WTC11 (cell line): ENCODE measurements around the gene ITGAE.

ENCODE experiments used
- CREB1 ChIP-seq: sonication (generic); formaldehyde crosslinking; IDR thresholded peaks from 2 replicates; pipeline ENCODE4 v1.8.0; 2023; ENCODE audit warnings: mild to moderate bottlenecking, missing genetic modification reagents
- ESRRA ChIP-seq: sonication (generic); formaldehyde crosslinking; IDR thresholded peaks from 2 replicates; pipeline ENCODE4 v1.8.1; 2022; ENCODE audit warnings: mild to moderate bottlenecking, missing genetic modification reagents, borderline replicate concordance
- FOXJ3 ChIP-seq: sonication (generic); formaldehyde crosslinking; IDR thresholded peaks from 2 replicates; pipeline ENCODE4 v1.9.0; 2021; ENCODE audit warnings: missing genetic modification reagents, mild to moderate bottlenecking, borderline replicate concordance
- HMGXB4 ChIP-seq: sonication (generic); formaldehyde crosslinking; IDR thresholded peaks from 2 replicates; pipeline ENCODE4 v1.8.1; 2023; ENCODE audit warnings: mild to moderate bottlenecking, moderate library complexity, missing genetic modification reagents
- KAT7 ChIP-seq: sonication (generic); formaldehyde crosslinking; IDR thresholded peaks from 2 replicates; pipeline ENCODE4 v1.8.1; 2023; ENCODE audit warnings: missing genetic modification reagents, mild to moderate bottlenecking, borderline replicate concordance
- MXD4 ChIP-seq: fragments of 250-450 bp; sonication (Bioruptor Pico); IDR thresholded peaks from 2 replicates; pipeline ENCODE4 v1.8.0; 2021; ENCODE audit warnings: mild to moderate bottlenecking, moderate library complexity, borderline replicate concordance
- NR1H2 ChIP-seq: sonication (generic); formaldehyde crosslinking; IDR thresholded peaks from 2 replicates; pipeline ENCODE4 v1.9.0; 2021; ENCODE audit warnings: mild to moderate bottlenecking, moderate library complexity, missing genetic modification reagents
- USF2 ChIP-seq: sonication (generic); formaldehyde crosslinking; IDR thresholded peaks from 2 replicates; pipeline ENCODE4 v1.8.1; 2023; ENCODE audit warnings: mild to moderate bottlenecking, missing genetic modification reagents, moderate library complexity
- TF ChIP-seq, protein P1 (sequence below): fragments of 200-600 bp; IDR thresholded peaks from 2 replicates; pipeline ENCODE4 v1.8.0; 2022; ENCODE audit warnings: antibody characterized with exemption
- TF ChIP-seq, protein P2 (sequence below): sonication (generic); formaldehyde crosslinking; conservative IDR thresholded peaks from 2 replicates; pipeline ENCODE4 v1.8.1; 2022; ENCODE audit warnings: mild to moderate bottlenecking, missing genetic modification reagents
- TF ChIP-seq, protein P3 (sequence below): sonication (generic); formaldehyde crosslinking; IDR thresholded peaks from 2 replicates; pipeline ENCODE4 v1.8.1; 2023; ENCODE audit warnings: mild to moderate bottlenecking, missing genetic modification reagents, moderate library complexity

GRCh38 chr17:3762922-3763776, 37.8 kb downstream of the ITGAE start:
- TF ChIP-seq, protein P1, sequence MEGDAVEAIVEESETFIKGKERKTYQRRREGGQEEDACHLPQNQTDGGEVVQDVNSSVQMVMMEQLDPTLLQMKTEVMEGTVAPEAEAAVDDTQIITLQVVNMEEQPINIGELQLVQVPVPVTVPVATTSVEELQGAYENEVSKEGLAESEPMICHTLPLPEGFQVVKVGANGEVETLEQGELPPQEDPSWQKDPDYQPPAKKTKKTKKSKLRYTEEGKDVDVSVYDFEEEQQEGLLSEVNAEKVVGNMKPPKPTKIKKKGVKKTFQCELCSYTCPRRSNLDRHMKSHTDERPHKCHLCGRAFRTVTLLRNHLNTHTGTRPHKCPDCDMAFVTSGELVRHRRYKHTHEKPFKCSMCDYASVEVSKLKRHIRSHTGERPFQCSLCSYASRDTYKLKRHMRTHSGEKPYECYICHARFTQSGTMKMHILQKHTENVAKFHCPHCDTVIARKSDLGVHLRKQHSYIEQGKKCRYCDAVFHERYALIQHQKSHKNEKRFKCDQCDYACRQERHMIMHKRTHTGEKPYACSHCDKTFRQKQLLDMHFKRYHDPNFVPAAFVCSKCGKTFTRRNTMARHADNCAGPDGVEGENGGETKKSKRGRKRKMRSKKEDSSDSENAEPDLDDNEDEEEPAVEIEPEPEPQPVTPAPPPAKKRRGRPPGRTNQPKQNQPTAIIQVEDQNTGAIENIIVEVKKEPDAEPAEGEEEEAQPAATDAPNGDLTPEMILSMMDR, result no peak
- TF ChIP-seq, protein P2, sequence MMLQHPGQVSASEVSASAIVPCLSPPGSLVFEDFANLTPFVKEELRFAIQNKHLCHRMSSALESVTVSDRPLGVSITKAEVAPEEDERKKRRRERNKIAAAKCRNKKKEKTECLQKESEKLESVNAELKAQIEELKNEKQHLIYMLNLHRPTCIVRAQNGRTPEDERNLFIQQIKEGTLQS, result no peak
- TF ChIP-seq USF2, result no peak
- no peak for TF ChIP-seq HMGXB4
- TF ChIP-seq MXD4 (CRISPR knock-in tag), result no peak
- no peak for TF ChIP-seq KAT7 (CRISPR knock-in tag)
- TF ChIP-seq NR1H2 (CRISPR knock-in tag), result no peak
- TF ChIP-seq, protein P3, sequence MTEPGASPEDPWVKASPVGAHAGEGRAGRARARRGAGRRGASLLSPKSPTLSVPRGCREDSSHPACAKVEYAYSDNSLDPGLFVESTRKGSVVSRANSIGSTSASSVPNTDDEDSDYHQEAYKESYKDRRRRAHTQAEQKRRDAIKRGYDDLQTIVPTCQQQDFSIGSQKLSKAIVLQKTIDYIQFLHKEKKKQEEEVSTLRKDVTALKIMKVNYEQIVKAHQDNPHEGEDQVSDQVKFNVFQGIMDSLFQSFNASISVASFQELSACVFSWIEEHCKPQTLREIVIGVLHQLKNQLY, result no peak
- TF ChIP-seq ESRRA, result no peak
- TF ChIP-seq CREB1 (CRISPR knock-in tag), result no peak
- no peak for TF ChIP-seq FOXJ3 (CRISPR knock-in tag)
